T-cell (primary cell): Measurements from ENCODE around the gene APAF1. TPM values are rescaled to one million over a fixed set of nuclear protein-coding genes. Genes with fewer than 3 reads are reported as not detected.

Source experiments
- total RNA-seq, 35 experiments: library from RNA in 6 of 35; stranded (reverse) in 6 of 35; fragments of 120-200 nt in 1 of 35; gene quantifications; one replicate each; pipeline versions ENCODE4 v1.2.1 to v1.2.4 and lab custom pipeline; 2013 to 2026

The APAF1 gene
- total RNA-seq, 5 donors from 2014 or later (not counting 1 experiment from before 2014, with no cell fraction given): 20.7 to 27.6 (median 23.5) TPM

Other genes with a start within 250 kb of the APAF1 start
- gene TMPO, start 129.7 kb upstream of the APAF1 start, total RNA-seq: 100 to 1,000 TPM; 101 to 143 (median 129) TPM
- 100 to 1,000 TPM; 256 to 438 (median 269) TPM for gene SLC25A3, start 51.6 kb upstream of the APAF1 start, total RNA-seq
- gene IKBIP, start 502 bp upstream of the APAF1 start, total RNA-seq: 1 to 10 TPM; 2.2 to 8.7 (median 7.3) TPM